AG09309 (cell line): ENCODE measurements around the gene MMP24.
"Not testable (repeated sequence)": the region's sequence is repeated elsewhere in the genome, so short reads cannot be mapped to it uniquely, and the experiment has no call there.

Source experiments
- DNase-seq: peaks from one replicate; pipeline ENCODE4 v3.0.0-alpha.2; 2010; ENCODE audit warnings: low read depth
- H3K4me3 ChIP-seq: 2 replicates; pipeline ENCODE4 v1.5.1; 2011; ENCODE audit warnings: mild to moderate bottlenecking, low read depth, low read length, moderate library complexity; ENCODE audit not compliant: control insufficient read depth
- TF ChIP-seq, protein P1 (sequence below): IDR thresholded peaks from 2 replicates; pipeline ENCODE4 v1.5.1; 2011; ENCODE audit warnings: mild to moderate bottlenecking, low read depth, low read length, inconsistent platforms; ENCODE audit not compliant: insufficient read depth, control insufficient read depth; ENCODE audit errors: missing control alignments

Gene MMP24

DNA sequence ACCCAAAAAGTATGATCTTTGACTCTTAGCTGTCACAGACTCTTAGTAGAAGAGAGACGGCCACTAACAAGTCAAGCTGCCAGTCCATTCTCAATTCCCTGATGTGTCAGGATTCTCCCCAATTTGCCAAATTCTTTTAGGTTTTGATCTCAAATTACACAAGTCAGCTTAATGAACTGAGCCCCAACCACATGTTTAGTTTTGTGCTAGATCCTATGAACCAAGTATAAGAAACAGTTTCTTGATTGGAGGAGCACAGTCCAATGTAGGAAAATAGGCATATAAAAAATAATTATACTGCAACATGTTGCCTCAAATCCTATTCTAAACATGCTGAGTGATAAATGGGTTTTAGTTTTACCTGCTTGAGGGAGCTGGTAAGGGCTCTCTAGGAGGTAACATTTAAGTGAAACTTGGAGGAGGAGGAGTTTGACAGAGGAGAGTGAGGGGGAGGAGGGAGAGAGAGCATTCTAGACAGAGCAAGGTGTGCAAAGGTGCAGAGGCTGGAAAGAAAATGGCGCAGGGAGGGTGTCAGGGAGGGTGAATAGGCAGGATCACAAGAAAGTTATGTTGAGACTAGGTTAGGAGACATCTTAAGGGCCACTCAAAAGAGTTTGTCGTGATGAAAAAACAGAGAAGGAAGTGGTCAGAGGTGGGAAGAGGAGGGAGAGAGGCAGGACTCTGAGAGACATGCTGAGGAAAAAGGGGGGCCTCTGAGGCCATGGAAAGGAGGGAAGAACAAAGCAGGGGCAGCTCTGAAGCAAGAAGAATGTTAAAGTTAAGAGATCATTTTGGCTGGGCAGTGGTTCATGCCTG, 88.5 kb downstream of the MMP24 start:
- no peak for DNase-seq
- TF ChIP-seq, protein P1, sequence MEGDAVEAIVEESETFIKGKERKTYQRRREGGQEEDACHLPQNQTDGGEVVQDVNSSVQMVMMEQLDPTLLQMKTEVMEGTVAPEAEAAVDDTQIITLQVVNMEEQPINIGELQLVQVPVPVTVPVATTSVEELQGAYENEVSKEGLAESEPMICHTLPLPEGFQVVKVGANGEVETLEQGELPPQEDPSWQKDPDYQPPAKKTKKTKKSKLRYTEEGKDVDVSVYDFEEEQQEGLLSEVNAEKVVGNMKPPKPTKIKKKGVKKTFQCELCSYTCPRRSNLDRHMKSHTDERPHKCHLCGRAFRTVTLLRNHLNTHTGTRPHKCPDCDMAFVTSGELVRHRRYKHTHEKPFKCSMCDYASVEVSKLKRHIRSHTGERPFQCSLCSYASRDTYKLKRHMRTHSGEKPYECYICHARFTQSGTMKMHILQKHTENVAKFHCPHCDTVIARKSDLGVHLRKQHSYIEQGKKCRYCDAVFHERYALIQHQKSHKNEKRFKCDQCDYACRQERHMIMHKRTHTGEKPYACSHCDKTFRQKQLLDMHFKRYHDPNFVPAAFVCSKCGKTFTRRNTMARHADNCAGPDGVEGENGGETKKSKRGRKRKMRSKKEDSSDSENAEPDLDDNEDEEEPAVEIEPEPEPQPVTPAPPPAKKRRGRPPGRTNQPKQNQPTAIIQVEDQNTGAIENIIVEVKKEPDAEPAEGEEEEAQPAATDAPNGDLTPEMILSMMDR = no peak
- no peak overlapping the region for H3K4me3 ChIP-seq

DNA sequence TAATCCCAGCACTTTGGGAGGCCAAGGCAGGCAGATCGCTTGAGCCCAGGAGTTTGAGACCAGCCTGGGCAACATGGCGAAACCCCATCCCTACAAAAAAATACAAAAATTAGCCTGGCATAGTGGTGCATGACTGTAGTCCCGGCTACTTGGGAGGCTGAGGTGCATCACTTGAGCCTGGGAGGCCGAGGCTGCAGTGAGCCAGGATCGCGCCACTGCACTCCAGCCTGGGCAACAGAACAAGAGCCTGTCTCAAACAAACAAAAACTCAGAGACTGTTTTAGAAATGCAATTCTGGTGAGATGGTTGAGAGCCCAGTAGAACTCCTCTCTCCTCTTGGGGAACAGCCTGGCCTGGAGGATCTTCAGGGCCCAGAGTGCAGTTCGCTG, 89.1 kb downstream of the MMP24 start:
- not testable (repeated sequence) for DNase-seq, H3K4me3 ChIP-seq

DNA sequence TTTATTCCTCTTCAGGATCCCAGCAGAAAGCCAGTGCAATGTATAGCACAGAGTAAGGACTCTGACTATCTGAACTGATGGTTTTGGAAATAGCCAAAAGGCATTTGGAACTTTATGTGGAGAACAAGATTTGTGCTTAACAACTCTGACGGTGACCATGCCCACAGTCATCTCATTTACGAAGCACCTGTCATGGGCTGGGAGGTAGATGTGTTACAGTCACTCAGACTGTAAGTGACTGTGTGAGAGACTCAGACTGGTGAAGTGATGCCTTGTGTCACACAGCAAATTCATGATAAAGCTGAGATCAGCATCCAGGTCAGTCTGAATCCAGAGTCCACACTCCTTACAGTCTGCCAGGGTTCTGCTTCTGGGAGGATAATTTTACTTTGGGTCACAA, 89.6 kb downstream of the MMP24 start:
- DNase-seq = no peak
- TF ChIP-seq, protein P1 = no peak

DNA sequence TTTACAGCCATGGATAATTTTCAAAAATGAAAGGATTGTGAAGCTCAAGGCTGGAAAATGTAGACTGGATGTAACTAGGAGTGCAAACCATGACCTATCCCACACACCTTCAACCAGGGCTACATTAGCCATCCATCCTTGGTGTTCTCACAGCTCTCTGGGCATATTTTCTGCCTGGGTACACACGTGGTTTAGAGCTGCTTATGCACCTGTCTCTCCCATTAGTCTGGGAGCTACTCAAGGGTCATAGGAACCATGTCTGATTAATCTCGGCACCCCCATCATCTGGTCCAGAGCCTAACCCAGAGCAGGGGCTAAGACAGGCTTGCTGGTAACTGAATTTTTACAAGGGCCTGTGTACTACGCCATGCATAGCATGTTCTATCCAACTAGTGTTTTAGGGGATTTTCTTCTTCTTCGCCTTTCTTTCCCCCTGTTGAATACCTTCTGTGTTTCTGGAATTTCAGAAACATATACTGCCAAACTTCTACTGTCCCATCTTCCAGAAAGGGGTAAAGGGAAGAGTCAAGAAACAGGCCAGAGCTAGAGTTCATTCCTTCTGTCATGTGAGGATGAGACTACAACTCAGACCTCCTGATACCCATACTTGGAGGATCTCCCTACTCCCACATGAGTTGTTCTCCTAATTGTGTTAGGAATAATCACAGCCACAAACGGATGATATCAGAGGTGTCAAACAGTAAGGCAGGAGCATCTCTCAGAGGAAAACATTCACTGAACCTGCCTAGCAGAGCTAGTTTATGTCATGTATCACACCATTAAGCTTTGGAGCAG, 91.1 kb downstream of the MMP24 start:
- TF ChIP-seq, protein P1 = no peak
- DNase-seq = no peak
- H3K4me3 ChIP-seq = no peak overlapping the region

More for the DNA sequence above, 89.6 kb downstream of the MMP24 start:
- no peak overlapping the region for H3K4me3 ChIP-seq

DNA sequence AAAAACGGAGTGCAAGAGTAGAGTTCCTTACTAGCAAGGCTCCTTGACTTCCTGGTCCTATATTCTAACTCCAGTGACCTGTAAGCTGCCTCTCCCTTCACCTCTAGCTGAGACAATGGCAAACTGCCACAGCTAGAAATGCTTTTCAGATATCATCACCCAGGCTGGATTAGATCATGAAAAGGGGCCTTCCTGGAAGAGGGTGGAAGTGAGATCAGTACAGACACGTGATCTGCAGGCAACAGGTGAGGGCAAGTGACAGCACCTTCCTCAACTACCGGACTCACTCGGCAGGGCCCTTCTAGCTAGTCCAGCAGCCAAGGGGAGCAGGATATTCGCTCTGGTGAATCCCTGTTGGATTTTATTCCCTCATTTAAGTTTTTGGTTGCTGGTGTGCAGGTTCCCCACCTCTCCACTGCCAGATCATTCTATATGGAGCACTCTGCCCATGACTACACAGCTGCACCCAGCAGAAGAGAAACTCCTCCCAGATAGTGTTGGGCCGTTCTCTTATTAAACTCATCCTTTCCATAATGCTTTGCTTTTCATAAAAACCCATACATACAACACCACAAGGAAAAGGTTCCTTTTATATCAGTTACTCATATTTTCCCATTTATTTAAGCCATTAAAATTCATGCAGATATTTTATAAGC, 92.1 kb downstream of the MMP24 start:
- no peak for DNase-seq
- TF ChIP-seq, protein P1 = no peak
- no peak overlapping the region for H3K4me3 ChIP-seq

DNA sequence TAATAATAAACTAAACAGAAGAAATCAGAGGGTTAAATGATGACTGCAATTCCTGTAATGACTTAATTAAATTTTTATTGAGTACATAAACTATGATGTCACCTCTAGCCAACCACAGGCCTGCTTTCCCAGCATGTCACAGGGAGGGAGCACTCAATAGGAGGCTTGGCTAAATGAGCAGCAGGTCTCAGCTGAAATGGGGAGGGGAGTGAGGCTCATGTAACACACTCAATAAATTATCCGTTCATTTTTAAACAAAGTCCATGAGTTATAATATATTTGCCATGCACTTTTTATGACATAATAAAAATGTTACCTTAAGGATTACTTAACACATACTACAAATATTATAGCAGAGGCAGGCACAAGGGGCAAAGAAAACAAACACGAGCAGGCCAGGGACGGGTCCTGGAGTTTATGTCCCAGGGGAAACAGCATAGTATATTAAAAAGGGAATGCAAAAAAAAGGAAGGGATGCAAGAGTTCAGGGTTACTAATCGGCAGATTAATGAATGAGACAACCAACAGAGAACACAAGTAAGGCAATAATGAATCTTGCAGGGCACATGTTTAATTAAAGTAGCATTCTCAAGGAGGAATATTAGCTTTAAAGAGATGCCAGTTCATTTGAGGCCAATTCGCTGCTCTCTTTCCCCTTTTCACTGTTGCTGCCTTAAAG, 92.8 kb downstream of the MMP24 start:
- TF ChIP-seq, protein P1 = no peak
- DNase-seq = no peak
- H3K4me3 ChIP-seq = no peak overlapping the region

DNA sequence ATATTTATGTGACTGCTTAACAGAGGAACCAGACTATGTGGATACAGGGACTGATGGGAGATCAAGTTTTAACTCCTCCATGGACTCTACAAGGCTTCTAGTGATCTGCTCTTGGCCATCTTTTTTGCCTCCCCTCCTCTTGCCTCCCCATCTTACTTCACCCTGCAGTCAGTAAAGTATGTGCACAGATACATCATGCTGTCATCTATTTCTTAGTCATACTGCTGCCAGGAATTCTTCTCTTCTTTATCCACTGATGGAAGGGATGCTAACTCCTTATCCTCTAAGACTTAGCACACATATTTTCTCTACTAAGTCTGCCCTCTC, 93.3 kb downstream of the MMP24 start:
- no peak for DNase-seq
- TF ChIP-seq, protein P1 = no peak
- H3K4me3 ChIP-seq = no peak overlapping the region
